Activated CD4-positive, alpha-beta T cell treated with anti-CD3 and anti-CD28 coated beads for 4 hours (primary cell): ENCODE measurements around the gene WWOX.

ENCODE experiments used
- DNase-seq, 2 donors: peaks; one replicate each; pipeline ENCODE4 v3.0.0-alpha.2; 2020

Gene WWOX

DNA sequence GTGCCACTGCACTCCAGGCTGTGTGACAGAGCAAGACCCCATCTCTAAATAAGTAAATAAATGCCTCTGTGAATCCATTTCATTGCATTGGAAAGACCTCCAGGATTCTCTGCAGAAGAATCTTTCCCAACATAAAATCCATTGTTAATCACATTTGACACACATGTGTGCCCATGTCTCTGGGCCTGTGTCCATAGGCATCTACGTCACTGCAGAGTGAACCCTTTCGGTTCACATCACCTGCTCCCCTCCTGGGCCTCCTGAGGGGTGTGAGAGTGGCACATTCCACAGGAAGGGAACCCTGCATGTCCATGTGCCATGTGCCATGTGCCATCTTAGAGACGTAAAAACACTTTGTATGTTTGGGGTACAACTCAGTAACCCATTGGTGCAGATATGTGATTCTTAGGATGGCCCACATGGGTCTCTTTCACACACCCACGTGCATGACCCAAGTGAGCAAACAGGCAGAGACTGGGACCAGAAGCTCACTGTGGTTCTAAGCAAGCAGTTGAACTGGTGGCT is 1073.6 kb downstream of the WWOX start:
- no peak for DNase-seq

DNA sequence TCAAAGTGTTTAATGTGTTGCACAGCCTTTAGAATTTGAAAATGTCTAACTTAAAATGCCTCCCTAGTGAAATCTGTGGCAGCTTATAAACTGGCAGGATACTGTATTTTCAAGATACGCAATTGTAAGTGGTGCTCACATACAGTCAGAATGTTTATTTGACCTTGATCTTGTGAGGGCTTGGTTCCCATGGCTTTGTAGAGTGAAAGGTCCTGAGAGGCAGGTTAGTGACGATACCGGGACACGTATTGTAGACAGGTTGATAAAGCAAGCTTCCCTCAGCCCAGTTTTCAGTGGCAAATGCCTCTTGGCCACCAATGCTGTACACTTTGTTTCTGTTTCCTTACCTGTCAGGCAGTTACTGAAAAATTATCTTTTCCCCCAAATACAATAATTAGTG is 1074.5 kb downstream of the WWOX start:
- DNase-seq: no peak

- no peak for DNase-seq
These were observed 1076.0 kb downstream of the WWOX start for GRCh38 chr16:79175286-79176057.

DNA sequence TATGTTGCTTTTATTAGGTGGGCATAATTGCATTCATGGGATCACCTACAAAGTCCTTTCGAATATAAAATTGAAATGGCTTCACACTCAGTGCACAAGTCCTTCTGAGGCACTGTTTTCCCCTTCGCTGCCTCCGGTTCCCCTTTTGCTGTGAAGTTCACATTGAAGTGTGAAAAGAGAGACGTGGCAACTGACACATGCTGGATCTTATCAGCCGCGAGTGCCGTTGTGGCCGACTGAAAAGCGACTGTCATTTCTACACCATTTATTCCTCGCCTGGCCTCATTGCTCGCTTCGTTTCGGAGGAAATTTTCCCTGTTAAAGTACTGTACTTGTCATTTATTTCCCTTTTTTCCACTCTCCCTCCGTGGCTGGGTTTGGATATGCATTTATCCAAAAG is 1077.6 kb downstream of the WWOX start:
- no peak for DNase-seq

DNA sequence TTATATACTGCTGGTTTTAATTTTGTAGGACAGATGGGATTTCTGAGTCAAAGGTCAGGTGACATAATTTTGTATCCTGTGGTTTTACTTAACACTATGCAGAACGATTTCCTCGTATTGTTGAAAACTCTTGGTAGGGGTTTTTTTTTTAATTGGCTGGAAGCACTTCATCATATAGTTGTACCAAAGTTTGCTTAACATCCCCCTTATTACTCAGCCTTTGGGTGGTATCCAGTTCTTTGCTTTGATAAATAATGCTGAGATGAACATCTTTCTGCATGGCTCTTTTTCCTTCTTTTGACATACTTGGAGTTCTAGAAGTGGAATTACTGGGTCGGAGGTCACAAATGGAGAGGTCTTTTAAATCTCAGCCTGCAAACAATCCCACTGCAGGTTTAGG is 1082.0 kb downstream of the WWOX start:
- DNase-seq: no peak

- DNase-seq: no peak
These were observed 1083.2 kb downstream of the WWOX start for GRCh38 chr16:79182616-79183015.

DNA sequence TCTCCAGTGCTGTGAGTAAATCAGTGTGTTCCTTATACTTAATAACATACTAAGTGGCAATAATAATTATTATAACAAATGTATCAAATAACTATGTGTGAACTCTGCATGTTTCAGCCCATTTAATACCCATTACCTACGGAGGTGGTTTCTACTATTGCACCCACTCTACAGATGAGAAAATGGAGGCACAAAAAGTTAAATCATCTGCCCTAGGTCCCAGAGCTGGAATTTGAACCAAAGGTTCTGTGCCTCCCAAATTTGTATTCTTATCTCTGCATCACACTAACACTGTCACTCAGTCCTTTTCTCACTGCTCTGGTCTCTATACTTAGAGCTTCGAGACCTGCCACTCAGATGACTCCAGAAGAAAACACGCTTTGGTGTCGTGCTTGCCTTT is 1084.1 kb downstream of the WWOX start:
- DNase-seq: no peak

GRCh38 chr16:79184464-79185030 is 1085.1 kb downstream of the WWOX start:
- DNase-seq: no peak

DNA sequence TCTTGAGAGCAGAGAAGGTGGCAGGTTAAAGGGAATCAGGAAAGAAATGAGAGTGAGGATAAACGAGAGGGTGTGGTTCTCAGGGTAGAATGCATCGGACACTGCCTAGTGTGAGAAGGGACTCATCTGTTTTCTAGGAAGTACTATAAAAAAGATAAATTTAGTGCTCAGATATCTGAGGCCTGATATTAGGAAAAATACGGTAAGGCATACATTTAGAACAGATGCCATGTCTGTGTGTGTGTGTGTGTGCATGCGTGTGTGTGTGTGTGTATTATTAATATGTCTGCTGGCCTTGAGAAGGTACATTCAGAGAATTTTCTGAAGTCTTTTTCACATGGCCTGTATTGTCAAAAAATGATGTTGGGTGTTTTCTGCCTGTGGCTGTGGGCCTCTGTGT is 1086.3 kb downstream of the WWOX start:
- DNase-seq: no peak

- no peak for DNase-seq
These were observed 1086.7 kb downstream of the WWOX start for GRCh38 chr16:79186196-79186595.

DNA sequence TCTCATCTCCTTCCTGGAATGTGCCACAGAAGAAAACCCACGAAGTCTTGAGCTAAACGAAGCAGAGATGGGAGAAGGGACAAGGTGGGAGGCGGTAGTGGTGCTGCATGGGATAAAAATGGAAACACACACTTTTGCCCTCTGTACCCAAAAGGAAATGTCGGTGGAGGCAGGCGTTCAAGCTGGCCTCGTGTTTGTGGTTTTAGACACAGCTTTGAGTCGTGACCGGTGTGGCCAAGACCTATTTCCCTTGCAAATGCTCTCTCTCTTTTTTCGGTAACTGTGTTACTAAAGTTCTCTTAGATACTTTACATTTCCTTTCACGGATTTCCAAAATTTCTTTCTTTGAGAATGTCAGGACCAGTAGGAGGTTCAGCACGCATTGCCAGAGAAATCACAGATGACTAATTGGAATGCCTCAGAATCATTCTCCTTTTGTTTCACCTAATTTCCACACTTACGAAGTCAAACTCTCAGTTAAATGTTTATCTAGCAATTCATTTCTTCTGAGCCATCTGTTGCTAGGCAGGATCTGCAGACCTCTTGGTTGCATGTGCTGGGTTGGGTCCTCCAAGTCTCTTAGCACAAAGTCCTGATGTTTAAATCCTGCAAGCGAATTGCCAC is 1088.8 kb downstream of the WWOX start:
- DNase-seq: no peak

GRCh38 chr16:79188739-79189122 is 1089.3 kb downstream of the WWOX start:
- no peak for DNase-seq

- DNase-seq: no peak
These were observed 1091.1 kb downstream of the WWOX start for GRCh38 chr16:79190542-79190941.

GRCh38 chr16:79191933-79192332 is 1092.5 kb downstream of the WWOX start:
- DNase-seq: no peak

GRCh38 chr16:79192904-79193303 is 1093.5 kb downstream of the WWOX start:
- DNase-seq: no peak

DNA sequence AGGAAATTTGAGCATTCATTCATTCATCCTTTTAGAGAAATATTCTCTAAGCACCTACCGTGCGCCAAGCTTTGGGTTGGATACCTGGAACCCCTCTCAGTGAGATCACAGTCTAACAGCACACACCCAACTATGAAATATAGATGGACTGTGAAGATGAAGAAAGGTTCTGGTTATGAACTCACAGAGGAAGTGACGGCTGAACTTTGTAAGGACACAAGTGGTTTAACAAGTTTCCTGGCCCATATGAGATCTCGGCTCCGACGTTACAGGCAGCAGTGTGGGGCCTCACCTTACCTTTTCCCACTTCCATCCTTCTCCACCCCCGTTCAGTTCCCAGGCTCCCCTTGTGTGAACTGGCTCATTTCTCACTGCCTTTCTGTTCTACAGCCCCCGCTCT is 1094.8 kb downstream of the WWOX start:
- no peak for DNase-seq

- DNase-seq: no peak
These were observed 1096.5 kb downstream of the WWOX start for GRCh38 chr16:79195938-79196337.

DNA sequence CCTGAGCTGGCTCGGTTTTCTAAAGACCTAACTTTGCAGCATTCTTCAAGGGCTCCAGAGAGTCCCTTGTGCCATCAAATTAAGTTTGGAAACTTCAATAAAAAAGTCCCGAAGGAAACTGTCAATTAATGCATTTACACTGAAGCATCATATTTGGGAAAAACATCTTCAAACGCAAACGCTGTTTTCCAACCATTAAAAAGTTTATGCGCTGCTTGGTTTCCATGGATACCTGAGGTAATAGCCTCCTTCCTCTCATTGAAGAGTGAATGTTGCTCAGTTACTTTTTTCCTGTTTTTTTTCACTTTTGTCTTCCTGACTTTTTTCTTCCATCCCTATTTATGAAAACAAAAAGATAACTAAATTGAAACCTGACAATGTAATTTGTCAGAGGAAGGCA is 1102.0 kb downstream of the WWOX start:
- DNase-seq: no peak

DNA sequence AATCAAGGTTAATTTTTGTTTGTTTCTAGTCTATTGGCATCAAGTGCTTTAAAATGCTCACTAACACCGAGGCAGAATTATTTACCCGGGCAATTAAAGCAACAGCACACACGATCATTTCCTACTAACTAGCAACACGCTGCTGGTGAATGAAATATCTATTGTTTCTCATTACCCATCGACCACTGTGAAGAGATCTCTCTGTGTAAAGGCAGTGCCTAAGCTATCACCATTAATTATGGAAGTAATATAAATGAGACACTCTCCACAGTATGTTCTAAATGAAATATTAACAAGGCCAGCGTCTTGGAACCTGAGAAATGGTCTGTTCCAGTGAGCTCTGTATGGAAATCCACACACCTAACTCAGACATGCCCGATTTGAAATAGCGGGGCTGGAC is 1103.5 kb downstream of the WWOX start:
- DNase-seq: no peak

DNA sequence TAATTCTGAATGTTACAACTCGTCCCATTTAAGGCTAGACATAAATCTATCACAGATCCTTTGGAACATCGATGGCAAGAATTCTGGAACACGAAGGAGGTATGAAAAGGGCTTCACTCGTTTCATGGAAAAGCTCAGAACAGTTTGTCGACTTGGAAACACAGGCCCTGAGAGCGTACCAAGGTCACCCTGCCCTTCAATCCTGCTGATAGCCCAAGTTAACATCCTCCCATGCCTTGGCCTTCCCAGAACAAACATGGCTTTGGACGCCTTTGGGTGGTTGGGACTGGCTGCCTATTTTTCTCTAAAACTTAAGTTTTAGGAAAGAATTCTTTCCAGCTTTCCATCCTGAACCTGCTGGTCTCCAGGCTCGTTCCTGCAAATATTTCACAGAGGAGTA is 1105.0 kb downstream of the WWOX start:
- no peak for DNase-seq

- no peak for DNase-seq
These were observed 1107.4 kb downstream of the WWOX start for GRCh38 chr16:79206889-79207288.

DNA sequence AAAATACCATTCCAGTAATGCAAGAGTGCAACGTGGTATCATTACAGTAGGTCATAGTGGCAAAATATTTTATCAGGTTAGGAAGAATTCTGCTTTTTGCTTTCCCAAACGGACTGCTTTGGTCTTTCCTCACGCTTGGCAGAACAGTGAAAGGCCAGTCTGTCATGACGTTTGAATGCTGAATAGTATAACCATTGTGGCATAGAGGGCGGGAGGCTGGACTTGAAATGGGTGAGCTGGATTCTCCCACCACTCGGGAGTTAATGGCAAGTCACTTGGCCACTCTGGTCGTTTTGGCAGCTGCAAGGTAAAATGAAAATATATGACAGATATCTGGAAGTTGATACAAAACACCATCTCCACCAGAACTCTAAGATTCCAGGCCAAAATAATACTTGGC is 1109.9 kb downstream of the WWOX start:
- DNase-seq: no peak

DNA sequence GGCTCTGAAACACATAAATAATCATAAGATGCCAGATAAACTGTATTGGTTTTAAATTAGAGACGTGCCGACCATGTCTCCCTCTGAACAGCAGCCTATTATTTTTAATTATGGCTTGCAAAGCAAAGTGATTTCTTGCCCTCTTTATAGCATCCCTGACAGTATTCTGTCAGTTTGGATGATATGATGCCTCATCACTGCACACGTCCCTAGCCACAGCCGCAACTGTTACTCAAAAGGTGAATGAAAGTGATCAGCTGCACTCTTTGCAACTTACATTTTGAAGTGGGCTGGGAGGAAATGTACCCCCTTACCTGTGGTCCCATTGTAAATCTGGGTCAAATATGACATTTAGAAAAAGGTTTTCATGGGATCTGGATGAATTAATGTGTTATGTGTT is 1111.2 kb downstream of the WWOX start:
- DNase-seq: no peak

GRCh38 chr16:79211586-79211985 is 1112.1 kb downstream of the WWOX start:
- no peak for DNase-seq
